Measurements from ENCODE around the gene CACNG8.
A peak's percentile ranks its signal among the peaks of the same experiment; 100 is the strongest.
"Not testable (repeated sequence)": the region's sequence is repeated elsewhere in the genome, so short reads cannot be mapped to it uniquely, and the experiment has no call there.

CACNG8 gene

DNA sequence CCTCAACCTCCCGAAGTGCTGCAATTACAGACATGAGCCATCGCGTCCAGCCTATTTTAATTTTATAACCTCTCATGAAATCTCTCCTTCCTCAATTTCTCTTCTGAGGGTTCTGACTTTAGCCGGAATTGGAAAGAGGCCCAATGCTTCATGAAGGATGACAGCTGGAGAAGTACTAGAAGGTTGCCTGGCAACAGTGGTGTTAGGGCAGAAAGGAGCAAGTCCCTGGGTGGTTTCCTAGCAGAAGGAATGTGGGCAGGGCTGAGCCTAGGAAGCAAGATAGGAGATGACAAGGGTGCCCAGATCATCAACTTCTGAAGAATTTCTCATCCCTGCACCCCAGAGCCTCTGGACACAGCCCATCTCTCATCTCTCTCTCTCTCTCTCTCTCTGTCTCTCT is 54.5 kb downstream of the CACNG8 start:
- DNase-seq = no peak
- in situ Hi-C loops (cut with HindIII; ENCODE audit: low pct_ligation_motif_present, low pct_unique_long_range_greater_than_20kb, low sequenced_read_pairs) = no loop called here

DNA sequence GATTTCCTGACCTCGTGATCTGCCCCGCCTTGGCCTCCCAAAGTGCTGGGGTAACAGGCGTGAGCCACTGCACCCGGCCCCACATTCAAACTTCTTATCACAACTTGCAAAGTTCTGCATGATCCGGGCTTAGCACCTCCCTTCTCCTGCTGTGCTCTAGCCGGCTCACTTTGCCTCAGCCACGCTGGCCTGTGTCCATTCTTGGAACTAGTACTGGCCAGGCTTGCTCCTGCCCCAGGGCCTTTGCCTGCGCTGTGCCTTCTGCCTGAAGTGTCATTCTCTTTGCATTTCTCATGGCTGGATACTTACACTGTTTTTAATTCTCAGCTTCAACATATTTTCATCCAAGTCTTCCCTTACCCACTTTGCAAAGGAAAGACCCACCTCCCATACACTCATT is 58.6 kb downstream of the CACNG8 start:
- in situ Hi-C loops (cut with HindIII; ENCODE audit: low pct_ligation_motif_present, low pct_unique_long_range_greater_than_20kb, low sequenced_read_pairs) = no loop called here
- no peak for DNase-seq

DNA sequence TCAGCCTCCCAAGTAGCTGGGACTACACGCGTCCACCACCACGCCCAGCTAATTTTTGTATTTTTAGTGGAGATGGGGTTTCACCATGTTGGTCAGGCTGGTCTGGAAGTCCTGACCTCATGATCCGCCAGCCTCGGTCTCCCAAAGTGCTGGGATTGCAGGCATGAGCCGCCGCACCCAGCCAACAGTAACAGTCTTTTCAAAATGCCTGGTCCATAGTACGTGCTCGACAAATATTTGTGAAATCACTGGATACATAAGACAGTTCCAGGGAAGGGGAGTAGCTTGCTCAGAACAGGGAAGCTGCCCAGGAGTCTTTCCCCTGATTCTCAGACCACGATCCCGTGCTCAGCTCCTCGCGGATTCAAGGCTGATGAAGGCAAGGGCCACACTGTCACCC is 59.2 kb downstream of the CACNG8 start:
- DNase-seq = no peak
- in situ Hi-C loops (cut with HindIII; ENCODE audit: low pct_ligation_motif_present, low pct_unique_long_range_greater_than_20kb, low sequenced_read_pairs) = no loop called here

DNA sequence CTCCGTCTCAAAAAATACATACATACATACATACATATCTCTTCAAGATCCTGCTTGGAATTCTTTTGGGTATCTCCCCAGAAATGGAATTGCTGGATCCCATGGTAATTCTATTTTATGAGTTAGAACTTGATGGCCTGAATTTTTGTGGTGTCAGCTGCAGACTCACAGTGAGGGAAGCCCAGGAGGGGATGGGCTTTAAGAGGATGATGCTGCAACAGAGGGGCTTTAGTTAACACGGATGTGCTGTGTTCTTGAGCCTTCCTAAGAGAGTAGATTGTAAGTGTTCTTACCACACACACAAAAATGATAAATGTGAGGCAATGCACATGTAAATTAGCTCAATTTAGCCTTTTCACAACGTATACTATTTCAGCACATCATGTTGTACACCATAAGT is 60.5 kb downstream of the CACNG8 start:
- no peak for DNase-seq

DNA sequence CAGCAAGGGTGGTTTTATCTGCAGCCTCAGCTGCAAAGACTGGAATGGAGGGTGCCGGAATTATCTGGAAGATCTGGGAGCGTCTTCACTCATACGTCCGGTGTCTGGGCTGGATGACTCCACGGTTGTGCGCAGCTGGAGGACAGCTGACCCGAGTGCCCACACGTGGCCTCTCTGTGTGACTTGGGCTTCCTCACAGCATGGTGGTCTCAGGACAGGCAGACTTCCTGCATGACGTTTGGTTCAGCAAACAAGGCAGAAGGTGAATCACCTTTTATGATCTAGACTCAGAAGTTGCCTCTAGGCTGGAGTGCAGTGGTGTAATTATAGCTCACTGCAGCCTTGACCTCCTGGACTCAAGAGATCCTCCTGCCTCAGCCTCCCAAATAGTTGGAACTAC is 61.9 kb downstream of the CACNG8 start:
- DNase-seq = no peak
- in situ Hi-C loops (cut with HindIII; ENCODE audit: low pct_ligation_motif_present, low pct_unique_long_range_greater_than_20kb, low sequenced_read_pairs) = loop anchor here (25.0 kb wide), 1 partner anchor 87 kb away; no protein-coding TSS in a partner anchor

More for the DNA sequence above, 60.5 kb downstream of the CACNG8 start:
- in situ Hi-C loops (cut with HindIII; ENCODE audit: low pct_ligation_motif_present, low pct_unique_long_range_greater_than_20kb, low sequenced_read_pairs) = no loop called here

DNA sequence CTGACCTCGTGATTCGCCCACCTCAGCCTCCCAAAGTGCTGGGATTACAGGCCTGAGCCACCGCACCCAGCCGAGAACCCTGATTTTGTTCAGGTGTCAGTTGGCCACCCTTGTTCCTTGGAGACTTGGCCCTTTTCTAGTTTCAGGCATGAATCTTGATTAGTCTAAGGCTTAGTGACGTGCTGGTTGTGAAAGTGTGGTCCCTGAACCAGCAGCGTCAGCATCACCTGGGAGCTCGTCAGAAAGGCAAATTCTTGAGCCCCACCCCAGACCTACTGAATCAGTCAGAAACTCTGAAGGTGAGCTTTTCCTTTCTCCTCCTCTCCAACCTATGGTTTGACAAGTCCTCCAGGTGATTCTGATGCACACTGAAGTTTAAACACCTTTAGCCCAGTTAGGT is 63.9 kb downstream of the CACNG8 start:
- in situ Hi-C loops (cut with HindIII; ENCODE audit: low pct_ligation_motif_present, low pct_unique_long_range_greater_than_20kb, low sequenced_read_pairs) = loop anchor here (25.0 kb wide), 1 partner anchor 89 kb away; no protein-coding TSS in a partner anchor
- no peak for DNase-seq

DNA sequence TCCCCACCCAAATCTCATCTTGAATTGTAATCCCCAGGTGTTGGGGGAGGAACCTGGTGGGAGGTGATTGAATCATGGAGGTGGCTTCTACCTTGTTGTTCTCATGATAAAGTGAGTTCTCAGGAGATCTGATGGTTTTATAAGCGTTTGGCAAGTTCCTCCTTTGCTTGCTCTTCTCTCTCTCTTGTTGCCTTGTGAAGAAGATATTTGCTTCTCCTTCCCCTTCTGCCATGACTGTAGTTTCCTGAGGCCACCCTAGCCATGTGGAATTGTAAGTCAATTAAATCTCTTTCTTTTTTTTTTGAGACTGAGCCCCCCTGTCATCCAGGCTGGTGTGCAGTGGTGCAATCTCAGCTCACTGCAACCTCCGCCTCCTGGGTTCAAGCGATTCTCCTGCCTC is 66.6 kb downstream of the CACNG8 start:
- no peak for DNase-seq
- in situ Hi-C loops (cut with HindIII; ENCODE audit: low pct_ligation_motif_present, low pct_unique_long_range_greater_than_20kb, low sequenced_read_pairs) = loop anchor here (25.0 kb wide), 1 partner anchor 92 kb away; no protein-coding TSS in a partner anchor

DNA sequence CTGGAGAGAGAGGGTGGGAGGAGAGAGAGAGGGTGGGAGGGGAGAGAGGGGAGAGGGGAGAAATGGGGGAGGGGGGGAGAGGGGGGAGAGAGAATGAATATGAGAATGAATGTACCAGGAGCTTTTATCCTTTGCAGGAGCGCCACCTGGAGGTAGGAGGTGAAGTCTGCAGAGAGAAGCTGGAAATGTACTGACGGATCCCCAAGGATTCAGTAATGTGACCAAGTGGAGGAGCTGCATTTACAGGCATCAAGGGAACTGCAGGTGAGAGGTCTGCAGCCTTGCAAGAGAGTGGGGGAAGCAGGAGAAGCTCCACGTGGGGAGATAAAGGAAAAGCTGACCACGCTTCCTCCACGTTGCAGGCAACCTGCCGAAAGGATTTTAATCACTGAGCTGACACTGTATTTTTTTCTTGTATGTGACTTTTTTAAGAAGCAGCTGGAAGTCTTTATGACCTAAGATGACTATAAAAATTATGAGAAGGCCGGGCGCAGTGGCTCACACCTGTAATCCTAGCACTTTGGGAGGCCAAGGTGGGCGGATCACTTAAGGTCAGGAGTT is 67.3 kb downstream of the CACNG8 start:
- in situ Hi-C loops (cut with HindIII; ENCODE audit: low pct_ligation_motif_present, low pct_unique_long_range_greater_than_20kb, low sequenced_read_pairs) = loop anchor here (25.0 kb wide), 1 partner anchor 93 kb away; no protein-coding TSS in a partner anchor
- peak; percentile 39 for DNase-seq

DNA sequence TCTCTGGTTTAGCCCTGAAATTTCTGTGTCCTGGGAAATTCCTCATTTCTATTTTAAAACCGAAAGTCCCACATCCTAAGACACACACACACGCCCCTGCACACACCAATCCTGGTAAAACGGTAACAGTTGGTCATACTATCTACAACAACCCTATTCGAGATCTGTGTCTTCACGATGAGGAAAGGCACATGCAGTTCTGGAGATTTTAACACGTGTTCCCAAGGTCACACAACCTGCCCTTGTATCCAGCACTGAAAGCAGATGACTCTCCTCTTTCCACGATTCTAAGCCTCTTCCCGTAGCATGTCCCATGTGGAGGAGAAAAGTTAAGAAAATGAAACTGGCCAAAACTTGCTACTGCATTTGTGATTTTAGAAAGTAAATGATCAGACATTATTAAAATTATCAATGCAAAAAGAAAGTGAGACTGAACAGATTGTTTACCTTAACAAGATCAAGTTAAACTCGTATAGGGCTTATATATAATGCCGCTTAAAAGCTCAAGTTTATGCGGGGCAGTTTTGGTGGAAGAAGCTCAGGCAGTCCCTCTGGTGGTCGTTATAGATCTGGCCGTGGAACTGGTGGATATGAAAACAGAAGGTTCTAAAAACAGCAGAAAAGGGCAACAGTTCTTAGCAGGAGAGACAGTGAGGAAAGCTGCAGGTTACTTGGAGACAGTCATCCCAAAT is 68.3 kb downstream of the CACNG8 start:
- in situ Hi-C loops (cut with HindIII; ENCODE audit: low pct_ligation_motif_present, low pct_unique_long_range_greater_than_20kb, low sequenced_read_pairs) = loop anchor here (25.0 kb wide), 1 partner anchor 94 kb away; no protein-coding TSS in a partner anchor
- no peak for DNase-seq

DNA sequence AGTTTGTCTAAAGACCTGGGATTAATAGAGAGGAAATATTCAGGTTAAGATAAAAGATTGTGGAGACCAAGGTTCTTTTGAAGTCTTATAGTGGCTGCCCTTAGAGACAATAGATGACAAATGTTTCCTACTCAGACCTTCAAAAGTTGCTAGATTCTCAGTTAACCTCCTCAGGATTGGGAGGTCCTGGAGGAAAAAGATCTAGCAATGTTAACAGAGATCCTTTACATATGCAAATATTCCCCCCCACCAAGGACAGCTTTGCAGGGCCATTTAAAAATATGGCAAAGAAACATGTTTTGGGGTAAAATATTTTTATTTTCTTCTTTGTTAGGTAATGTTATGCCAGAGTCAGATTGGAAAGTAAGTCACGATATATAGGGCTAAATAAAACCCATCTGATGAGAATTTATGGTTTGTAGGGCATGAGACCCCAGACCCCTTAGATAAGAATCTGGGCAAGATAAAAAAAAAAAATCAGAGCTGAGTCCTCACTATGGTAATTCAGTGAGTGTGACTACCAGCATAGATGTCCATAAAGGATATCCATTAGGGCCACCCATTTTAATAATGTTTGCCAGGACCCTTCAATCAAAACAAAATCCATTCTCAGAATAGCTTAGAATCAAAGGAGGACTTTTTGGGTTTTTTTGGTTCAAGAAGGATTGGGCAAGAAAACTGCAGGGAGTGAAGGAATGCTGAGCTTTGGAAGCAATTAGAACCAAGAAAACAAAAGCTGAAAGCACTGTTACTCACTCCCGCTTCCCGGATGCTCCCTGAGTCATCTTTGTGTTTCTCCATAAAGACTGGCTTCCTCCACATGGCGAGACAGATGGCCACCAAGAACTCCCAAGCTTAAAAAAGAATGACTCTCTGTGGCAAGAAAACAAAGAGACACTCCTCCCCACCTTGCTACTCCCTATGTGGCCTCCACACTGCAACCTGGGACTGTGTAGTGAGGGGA is 72.8 kb downstream of the CACNG8 start:
- no peak for DNase-seq
- in situ Hi-C loops (cut with HindIII; ENCODE audit: low pct_ligation_motif_present, low pct_unique_long_range_greater_than_20kb, low sequenced_read_pairs) = loop anchor here (25.0 kb wide), 1 partner anchor 98 kb away; no protein-coding TSS in a partner anchor

DNA sequence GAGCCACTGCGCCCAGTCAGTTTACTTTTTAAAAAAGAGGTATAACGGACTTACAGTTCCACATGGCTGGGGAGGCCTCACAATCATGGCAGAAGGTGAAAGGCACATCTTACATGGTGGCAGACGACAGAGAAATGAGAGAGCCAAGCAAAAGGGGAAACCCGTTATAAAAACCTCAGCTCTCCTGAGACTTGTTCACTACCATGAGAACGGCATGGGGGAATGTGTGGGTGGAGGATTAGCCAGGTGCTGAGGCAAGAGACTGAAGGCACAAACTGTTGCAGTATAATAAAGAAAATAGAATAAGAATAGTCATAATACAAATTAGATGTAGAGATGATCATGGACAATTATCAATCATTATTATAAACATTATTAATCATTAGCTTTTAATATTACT is 73.8 kb downstream of the CACNG8 start:
- DNase-seq = not testable (repeated sequence)
- in situ Hi-C loops (cut with HindIII; ENCODE audit: low pct_ligation_motif_present, low pct_unique_long_range_greater_than_20kb, low sequenced_read_pairs) = loop anchor here (25.0 kb wide), 1 partner anchor 99 kb away; no protein-coding TSS in a partner anchor
